GM19463 (cell line): ENCODE data around the gene NDUFS2.

Experiments
- ATAC-seq: cut with Tn5 transposase; IDR thresholded peaks from one replicate; pipeline ENCODE4 v1.9.1; 2021; ENCODE audit warnings: mild to moderate bottlenecking, moderate library complexity; ENCODE audit not compliant: unreplicated experiment

Gene NDUFS2

DNA sequence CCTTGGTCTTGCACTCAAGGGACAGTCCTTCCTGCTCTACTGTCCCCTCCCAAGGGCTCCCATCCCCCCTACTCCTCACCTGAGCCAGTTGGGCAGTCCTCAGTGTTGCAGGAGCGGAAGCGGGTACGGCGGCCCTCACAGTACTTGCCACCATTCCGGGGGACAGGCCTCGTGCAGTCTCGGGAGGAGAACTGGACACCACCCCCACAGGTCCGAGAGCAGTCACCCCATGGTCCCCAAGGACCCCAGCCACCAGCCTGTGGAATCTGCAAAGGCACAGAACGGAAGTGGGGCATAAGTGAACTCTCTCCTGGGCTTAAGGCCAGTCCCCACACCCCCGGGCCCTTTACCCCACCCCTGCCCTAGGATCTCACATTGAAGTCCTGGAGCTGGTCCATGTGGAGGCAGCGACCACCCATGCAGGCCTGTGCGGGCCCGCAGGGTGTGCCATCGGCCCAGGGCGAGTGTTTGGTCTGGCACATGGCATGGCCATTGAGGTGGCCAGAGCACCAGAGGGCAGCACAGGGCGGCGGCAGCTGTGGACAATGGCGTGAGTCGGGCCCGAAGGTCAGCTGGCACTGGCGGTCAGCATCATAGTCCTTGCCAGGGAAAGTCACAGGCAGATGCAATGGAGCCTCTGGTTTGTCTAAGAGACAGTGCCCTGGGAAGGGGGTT lies 8.5 kb upstream of the NDUFS2 start:
- no peak for ATAC-seq

DNA sequence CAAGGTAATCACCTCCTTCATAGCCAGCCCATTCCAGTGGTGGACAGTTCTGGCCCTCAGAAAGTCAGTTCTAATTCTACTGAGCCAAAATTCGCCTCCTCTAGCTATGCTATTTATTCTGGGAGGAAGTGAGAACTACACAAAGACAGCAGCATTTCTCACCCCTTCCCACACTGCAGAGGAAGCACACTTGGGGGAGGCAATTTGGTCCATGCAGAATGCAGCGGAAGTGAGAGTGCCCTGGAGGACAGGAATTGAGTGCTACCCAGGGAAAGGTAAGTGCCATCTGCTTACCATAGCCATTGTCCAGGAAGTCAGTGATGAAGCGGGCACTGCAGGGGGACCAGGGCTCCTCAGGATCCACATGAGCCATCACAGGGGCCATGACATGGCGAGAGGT lies 7.0 kb upstream of the NDUFS2 start:
- ATAC-seq = peak; percentile 56

DNA sequence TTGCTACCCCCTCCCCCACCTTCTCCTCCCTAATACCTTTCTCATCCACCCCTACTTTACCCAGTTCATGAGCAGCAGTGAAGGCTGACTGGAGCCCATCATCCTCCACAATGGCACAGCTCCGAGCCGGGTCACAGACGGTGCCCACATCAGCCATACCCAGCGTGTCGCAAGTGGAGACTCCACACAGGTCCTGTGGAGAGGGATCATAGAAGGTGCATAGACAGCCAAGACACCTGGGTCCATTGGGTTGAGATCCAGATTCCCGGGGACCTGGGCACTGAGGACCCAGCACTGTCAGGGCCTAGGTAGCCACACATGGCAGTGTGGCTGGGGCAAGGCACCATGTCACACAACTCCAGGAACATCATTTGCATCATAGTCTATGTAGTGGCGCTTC lies 6.1 kb upstream of the NDUFS2 start:
- ATAC-seq = no peak

DNA sequence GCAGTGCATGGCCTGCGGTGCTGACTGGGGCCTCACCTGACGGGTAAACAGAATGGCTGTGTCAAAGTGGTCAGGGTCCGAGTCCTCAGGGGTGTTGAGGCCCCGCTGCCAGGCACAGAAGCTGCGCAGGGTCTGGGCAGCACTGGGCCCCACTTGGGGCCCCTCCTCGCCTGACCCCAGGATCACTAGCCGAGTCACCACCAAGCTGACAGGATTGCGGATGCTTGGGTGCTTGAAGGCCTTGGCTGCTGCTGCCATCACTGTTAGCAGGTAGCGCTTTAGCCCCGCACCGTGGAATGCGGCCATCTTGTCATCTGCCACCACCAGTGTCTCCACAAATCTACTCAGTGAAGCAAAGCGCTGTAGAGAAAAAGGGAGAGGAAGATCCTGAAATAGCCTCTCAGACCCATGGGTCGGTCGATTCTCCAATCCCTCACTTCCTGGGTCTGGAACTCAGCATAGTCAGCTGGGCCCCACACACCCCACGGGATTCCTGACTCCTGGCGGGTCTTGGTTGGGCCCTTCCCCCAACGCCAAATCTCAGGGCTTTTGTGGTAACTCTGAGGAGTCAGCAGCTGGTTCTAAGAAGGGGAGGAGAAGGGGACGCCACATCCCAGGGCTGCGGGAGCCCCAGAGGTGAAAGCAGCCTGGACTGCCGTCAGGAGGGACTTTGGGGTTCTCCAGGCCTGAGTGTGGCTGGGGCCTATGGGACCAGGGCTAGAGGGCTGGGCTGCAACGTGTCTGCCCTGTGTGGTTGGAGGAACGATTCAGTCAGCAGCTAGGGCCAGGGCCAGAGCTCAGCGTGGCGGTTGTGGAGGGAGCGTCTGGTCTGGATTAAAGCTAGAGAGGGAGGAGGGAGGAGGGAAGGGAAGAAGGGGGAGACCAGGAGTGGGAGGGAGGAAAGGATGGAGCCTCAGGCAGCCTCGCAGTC lies 5.4 kb upstream of the NDUFS2 start:
- ATAC-seq = no peak

DNA sequence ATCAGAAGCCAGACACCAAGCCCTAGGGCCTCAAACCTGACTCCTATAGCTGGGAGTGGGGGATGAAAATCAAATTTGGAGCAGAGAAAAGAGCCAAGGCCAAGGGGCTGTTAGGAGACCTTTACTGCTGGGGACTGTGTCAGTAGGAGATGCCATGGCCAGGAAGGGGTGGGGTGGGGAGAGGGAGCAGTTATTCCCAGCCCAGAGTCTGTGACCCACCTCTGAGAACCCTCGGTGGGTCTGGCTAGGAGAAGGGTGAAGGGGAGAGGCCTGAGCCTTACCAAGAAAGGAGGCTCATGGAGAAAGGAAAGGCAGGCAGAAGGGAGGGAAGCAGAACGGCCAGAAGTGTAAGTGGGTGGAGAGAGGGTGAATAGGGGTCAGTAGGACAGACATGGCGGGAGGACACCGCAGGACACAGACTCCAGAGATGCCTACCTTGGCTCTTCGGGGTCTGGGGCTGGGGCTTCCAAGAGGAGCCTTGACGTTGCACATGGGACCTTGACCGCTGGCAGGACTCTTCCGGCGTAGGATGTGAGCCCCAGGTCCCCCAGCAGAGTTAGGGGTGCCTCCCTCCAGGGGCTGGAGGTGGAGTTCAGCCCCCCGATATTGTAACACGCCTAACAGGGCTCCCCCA lies 4.5 kb upstream of the NDUFS2 start:
- no peak for ATAC-seq

DNA sequence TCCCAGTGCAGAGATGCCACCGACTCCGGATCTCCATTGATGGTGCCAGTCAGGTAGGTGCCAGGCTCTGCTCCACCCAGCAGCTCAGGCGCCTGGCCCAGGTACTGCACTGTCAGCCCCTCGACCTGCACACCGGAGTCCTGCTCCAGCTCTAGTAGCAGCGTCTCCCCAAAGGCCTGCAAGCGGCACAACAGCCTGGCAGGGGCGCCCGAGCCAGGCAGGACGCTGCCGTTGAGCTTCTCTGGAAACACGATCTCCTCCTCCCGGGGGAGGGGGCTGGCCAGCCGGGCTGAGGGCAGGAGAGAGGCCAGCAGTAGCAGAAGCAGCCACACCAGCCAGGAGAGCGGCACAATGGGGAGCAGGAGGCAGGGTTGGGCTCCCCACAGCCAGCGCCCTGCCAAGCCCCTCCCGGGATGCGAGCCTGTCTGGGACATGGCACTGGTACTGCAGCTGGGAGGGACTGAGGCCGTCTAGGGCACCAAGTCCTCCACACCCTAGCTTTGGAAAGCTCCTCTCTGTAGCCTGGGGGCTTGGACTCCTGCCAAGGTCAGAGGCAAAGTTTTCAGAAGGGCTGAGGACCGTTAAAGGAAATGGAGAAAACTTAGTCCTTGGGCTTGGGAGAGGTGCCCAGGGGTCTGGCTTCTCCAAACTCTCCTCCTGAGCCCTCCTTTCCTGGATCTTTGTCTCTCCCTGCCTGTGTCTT lies 3.8 kb upstream of the NDUFS2 start:
- no peak for ATAC-seq

DNA sequence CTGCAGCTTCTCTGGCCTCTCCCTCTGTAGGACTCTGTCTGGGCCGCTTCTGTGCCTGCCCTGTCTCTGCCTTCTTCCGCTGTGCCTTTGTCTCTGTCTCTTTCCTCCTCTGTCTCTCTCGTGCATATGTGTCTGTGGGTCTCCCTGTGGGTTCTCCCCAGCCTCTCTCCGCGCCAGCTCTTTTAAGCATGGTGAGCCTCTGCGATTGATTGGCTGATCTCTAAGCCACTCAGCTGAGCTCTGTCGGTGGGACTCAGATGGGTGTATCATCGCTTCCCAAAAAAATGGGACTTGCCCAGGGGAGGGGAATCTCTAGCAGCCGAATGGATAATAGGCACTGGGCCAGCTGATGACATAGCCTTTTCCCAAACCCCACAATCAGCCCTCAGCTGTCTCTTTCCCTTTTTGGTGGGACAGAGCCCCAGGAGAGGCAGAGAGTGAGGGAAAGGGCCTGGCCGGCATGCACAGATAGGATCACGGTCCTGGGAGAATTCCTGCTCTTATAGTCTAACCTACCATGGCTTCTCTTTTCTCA lies 3.2 kb upstream of the NDUFS2 start, which contains the start of gene ADAMTS4:
Gene ADAMTS4, minus strand, starts transcription at position 158 of the 535 bp plus-strand sequence. CDS start 427 bp downstream, outside the sequence.
- no peak for ATAC-seq

DNA sequence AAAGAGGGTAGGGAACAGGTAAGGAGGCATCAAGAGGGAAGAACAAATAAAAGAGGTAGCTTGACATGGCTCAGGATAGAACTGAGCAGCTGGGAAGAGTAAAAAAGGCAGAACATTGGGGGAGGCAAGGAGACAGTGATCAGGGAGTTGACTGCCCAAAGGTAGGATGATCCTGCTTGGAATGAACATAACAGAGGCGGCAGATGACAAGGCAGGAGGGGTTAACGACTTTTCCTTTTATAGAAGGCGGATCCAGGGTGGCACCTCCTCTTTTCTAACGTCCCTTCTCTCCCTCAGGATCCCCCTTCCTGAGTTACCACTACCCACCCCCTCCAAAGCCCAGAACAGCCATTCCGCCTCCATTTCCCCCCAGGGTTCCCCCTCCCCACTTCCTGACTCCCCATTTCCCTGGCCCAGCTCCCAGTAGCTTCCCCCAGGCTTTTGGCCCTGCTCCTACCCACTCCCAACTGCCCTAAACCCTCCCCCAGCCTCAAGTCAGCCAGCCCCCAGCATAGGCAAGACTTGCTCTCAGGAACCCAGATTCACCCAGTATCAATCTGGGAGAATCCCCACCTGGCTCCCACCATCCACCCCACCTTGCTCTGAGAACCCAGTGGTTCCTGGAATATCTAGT lies 2.5 kb upstream of the NDUFS2 start:
- ATAC-seq = no peak

DNA sequence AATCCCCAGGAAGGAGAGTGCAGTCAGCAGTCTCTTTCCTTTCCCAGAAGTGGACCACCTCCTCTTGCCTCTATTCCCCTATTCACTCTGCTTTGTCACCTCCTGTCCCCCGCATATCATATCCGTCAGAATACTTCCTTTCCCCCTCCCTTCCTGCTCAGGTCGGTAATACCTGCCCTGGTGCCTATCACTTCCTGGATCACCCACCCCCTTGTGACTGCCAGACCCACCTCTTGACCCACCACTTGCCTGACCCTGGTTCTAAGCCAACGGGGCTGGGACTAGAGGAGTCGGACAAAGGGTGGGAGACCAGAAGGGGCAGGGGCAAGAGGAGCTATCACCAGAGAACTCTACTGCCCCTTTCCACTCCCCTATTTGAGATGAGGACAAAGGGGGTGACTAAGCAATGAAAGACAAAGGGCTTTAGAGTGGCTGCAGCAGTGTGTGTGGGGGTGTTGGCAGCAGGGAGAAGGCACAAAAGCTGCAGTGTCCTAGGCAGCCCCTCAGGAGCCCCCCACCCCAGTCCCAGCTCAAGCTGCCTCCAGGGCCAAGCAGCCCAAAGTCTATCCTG lies 1.7 kb upstream of the NDUFS2 start:
- ATAC-seq = no peak

DNA sequence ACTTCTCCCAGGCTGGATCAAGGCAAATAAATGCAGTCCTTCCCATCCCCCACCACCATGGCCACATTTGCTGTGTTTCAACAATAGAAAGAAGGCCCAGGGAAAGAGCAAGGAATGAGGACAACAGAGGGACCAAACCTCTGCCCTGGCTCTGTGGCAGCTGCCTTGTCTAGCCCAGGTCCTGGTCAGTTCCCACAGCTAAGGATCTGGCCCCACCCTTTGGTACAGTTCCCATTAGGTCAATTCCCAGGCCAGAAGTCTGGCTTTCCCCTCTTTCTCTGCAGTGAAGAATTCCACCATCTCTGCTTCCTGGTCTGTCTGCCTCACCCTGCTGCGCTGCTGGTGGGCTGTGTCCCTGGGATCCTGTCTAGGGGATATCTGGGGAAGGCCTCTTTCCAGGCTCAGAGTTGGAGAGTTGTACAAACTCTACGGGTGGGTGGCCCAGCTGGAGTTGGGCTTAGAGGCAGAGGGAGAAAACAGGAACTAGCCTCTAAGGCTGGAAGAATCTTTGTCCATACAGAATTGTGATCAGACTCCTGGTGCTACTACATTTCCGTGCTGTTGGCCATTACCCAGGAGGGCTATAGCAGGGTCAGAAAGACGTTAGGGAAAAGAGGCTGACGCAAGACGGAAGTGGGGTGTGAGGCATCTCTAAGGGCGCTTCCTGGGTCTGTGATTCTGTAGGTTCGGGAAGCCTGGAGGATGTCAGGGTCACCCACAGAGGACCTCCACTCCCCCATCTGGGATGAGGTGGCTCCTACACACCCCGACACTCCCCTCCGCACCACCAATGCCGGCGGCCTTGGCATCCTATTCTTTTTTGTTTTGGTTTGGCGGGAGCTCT lies 953 bp upstream of the NDUFS2 start:
- ATAC-seq = no peak

DNA sequence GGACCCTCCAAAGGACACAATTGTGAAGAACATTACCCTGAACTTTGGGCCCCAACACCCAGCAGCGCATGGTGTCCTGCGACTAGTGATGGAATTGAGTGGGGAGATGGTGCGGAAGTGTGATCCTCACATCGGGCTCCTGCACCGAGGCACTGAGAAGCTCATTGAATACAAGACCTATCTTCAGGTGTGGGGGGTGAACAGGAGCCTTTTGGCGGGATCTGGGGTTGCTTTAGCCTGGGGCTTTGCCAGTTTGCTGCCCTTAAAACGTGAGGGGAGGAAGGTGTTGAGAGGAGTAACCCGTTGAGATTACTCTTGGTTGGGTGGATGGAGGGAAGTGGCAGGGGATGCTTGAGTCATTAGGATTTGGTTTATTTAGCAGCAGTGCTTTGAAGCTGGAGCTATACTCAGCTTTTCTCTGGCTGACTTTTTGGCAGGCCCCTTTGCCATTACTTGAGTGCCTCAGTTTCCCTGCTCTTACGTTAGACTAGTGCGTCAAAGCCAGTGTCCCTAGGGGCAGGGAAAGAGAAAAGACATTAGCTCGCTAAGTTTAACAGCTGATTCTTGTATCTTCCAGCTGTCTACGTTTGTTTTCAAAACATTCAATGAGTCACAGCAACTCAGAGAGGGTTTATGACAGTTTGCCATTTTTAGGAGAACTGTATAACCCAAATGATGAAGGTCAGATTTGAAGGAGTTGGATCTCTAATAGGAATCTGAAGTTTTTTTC lies 4.4 kb downstream of the NDUFS2 start:
- no peak for ATAC-seq

DNA sequence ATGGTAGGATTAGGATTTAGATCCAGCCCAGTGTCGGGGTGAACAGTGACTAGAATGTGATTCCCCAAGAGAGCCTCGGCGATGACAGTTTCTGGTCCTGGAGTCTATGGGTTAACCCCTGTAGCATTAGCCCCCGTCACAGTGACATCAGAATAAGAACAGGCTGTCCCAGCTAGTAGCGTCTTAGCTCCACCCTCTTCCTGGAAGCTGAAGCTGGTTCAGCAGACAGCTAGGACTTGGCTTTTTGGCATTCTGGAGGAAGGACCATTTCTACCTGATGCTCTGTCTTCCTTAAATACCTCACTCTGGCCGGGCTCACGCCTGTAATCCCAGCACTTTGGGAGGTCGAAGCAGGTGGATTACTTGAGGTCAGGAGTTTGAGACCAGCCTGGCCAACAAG lies 5.0 kb downstream of the NDUFS2 start:
- no peak for ATAC-seq

DNA sequence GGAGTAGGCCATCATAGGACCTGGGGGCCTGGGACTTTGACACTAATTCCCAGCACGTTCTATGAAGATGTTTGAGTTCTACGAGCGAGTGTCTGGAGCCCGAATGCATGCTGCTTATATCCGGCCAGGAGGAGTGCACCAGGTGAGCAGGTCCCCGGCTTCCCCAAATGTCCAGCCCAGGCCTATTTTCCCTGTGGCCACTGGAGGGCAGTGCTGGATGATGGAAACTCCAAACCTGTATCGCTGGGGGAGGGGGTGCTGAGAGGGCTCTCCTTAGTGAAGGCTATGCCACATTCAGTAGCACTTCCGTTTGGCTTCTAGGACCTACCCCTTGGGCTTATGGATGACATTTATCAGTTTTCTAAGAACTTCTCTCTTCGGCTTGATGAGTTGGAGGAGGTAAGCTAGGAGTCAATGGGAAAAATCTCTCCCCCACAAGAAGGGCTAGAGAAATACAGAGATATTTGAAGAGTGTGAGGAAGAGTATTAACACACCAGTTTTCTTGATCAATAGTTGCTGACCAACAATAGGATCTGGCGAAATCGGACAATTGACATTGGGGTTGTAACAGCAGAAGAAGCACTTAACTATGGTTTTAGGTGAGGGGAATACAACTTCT lies 7.7 kb downstream of the NDUFS2 start:
- ATAC-seq = no peak

DNA sequence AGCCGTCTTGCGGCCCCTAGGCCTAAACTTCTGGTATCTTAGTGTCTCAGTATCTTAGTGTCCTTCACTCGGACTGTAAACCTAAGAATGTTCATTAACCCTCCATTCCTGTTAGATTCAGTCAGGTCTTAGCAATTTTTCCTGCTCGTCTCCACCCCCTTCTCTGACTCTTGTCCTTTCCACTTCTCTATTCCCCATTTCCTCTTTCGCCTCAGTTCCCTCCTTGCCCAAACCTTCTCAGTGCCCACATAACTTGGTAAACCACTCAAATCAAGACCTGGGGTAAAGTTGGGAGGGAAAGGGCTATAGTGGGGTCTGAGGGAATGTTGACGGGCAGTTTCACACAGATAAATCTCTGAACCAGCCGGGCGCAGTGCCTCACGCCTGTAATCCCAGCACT lies 12.2 kb downstream of the NDUFS2 start:
- no peak for ATAC-seq

DNA sequence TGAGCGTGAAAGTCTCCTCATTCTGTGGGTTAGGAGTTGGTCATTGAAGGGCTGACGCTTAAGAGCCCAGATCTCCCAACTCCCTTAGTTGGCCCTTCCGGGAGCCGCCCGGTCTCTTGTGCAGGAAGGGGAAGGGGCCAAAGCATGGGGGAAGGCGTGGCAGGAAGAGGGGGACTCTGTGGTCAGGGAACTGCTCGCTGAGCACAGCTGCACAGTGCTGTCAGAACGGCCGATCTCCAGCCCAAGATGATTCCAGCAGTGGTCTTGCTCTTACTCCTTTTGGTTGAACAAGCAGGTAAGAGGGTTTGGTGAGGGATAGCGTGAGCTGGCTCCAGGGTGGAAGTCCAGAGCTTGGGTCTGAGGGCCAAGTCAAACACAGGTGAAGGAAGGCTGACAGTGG lies 12.9 kb downstream of the NDUFS2 start, which contains the start of gene FCER1G:
Gene FCER1G, plus strand, starts transcription at position 220 of the 400 bp plus-strand sequence. Its CDS starts 27 bp downstream, at position 247.
- no peak for ATAC-seq

DNA sequence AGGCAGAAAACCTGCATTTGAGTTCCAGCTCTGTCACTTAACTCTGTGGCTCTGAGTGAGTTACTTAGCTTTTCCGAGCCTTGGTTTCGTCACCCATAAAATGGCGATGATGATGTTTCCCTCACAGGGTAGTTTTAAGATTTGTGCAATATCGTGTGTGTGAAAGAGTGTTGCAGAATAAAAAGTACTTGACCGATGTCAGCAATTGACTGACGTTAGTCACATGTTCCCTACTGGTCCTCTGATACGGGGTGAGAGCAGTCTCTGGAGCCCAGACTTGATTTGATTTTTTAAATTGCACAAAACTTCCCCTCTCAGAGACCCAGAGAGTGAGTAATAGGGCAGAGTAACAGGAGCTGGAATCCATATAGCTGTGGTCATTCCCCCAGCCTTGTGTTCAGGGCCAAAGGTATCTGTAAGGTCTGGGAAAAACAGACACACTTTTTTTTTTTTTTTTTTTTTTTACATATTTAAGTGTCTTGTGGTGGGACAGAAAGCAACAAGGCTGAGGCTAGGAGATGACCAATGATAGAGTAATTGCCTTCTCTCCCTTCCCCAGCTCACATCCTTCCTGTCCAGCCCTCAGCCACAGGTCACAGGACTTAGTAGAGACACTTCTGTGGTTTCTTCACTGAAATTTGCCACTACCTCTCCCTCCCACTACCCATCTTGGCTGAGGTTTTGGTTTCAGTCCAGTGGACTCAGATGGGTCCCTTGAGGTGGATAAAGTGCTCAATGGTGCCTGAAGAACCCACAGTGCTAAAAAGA lies 15.0 kb downstream of the NDUFS2 start:
- peak; percentile 88 for ATAC-seq

DNA sequence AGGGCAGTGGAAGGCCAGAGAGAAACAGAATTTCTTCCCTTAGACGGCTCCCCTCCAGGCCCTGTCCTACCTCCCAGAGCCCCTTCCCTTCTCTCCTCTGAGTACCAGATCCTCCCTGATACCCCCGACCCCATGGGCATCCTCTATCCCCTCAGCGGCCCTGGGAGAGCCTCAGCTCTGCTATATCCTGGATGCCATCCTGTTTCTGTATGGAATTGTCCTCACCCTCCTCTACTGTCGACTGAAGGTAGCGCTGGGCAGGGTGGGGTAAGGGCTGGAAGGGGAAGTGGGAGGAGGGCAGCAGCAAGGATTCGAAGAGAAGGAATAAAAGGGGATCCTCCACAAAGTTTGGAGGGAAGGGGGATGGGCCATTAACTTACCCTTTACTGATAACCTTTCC lies 15.7 kb downstream of the NDUFS2 start:
- ATAC-seq = no peak
